GF-D8 (cell line): ENCODE measurements around the gene FLOT1.
"Not testable (repeated sequence)": the region's sequence is repeated elsewhere in the genome, so short reads cannot be mapped to it uniquely, and the experiment has no call there.

ENCODE experiments used
- DNase-seq: peaks from one replicate; lab custom pipeline; 2025; lab: John Stamatoyannopoulos, UW

Gene FLOT1

GRCh38 chr6:30723159-30723842 lies 19.2 kb downstream of the FLOT1 start:
- not testable (repeated sequence) for DNase-seq

DNA sequence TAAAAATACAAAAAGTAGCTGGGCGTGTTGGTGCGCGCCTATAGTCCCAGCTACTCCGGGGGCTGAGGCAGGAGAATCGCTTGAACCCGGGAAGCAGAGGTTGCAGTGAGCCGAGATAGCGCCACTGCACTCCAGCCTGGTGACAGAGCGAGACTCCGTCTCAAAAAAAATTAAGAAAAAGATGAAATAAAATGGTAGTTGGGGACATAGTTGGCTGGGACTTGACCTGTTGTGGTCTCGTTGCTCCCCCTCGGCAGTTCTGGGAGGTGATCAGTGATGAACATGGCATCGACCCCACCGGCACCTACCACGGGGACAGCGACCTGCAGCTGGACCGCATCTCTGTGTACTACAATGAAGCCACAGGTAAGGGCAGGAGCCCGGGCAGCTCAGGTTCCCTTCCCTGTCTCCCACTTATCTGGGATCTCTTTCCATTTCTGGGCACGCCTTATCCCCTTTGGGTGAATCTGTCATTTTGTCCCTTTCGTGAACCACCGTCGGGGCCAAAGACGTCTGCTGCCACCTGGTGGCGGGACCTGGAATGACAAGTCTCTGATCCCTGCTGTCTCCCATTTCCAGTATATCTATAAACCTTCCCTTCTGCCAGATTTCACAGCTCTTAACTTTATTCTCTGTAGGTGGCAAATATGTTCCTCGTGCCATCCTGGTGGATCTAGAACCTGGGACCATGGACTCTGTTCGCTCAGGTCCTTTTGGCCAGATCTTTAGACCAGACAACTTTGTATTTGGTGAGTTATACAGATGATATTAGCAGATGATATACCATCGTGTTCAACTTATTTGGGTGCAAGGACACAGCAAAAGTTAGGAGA lies 20.0 kb downstream of the FLOT1 start:
- peak; percentile 39 for DNase-seq

DNA sequence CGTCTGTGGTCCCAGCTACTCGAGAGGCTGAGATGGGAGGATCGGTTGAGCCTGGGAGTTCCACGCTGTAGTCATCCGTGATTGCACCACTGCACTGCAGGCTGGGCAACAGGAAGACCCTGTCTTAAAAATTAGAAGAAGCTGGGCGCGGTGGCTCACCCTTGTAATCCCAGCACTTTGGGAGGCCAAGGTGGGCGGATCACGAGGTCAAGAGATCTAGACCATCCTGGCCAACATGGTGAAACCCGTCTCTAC lies 20.5 kb downstream of the FLOT1 start:
- not testable (repeated sequence) for DNase-seq

DNA sequence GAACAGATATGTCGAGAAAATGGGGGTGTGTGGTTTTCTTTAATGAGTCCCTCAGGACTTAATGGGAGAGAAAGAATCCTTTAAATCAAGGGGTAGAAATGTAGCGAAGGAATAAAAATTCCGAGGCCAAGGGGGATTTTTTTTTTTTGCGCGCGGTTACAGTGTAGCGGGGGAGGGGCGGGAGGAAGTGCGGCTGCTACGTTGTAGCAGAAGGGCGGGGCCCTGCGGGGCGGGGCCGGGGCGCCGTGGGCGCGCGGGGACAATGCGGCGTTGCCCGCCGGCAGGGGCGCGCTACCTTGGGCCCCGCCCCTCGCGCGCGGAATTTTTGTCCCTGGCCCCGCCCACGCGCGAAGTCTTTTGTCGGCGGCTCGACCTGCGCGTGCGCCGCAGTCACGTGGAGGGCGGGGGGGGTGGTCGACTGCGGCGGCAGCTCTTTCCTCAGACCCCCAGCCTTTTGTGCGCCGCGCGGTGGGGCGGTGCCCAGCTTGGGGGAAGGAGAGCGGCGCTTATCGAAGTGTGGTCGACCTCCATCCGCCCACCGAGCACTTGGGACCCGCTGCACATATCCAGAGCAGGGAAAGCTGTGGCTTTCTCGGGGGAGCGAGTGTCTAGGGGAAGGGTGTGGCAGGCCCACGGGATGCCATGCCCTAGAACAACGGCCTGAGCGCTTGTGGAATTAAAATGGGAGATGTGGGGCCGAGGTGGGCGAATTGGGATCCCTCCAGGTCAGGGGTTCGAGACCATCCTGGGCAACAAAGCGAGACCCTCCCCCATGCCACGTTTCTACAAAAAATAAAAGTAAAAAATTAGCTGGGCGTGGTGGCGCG lies 21.1 kb downstream of the FLOT1 start:
- DNase-seq: peak; percentile 57

GRCh38 chr6:30720738-30721197 lies 21.7 kb downstream of the FLOT1 start:
- DNase-seq: peak; percentile 37

- peak; percentile 95 for DNase-seq
These were observed 22.4 kb downstream of the FLOT1 start, which contains the start of gene TUBB for GRCh38 chr6:30719791-30720737. Gene TUBB (plus strand): TSS chr6:30720352. CDS start chr6:30720507, 155 bp downstream.

DNA sequence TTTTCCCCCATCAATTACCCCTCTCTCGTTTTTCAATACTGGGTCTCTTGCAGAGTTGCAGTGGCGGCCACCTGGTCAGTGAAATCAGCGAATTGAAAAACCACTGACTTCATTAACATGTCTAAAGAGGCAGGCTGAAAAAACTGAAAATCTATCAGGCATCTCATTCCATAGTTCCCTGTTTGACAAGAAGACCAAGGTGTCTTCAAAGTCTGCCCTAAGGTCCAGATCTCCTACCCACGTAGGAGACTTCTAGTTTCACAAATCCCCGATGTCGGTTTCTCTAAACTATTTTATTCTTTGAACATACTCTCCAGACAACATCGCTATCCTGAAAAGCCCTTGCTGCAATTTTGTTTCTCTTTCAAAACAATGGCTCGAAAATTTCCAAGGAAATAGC lies 23.1 kb downstream of the FLOT1 start:
- DNase-seq: no peak

- DNase-seq: not testable (repeated sequence)
These were observed 24.4 kb downstream of the FLOT1 start for GRCh38 chr6:30717845-30718720.

GRCh38 chr6:30717129-30717844 lies 25.2 kb downstream of the FLOT1 start, which contains the start of gene MDC1:
Gene MDC1 (minus strand): TSS chr6:30717281. CDS start chr6:30715175, 2,106 bp downstream.
- peak; percentile 100 for DNase-seq

GRCh38 chr6:30716879-30717128 lies 25.7 kb downstream of the FLOT1 start:
- DNase-seq: no peak

DNA sequence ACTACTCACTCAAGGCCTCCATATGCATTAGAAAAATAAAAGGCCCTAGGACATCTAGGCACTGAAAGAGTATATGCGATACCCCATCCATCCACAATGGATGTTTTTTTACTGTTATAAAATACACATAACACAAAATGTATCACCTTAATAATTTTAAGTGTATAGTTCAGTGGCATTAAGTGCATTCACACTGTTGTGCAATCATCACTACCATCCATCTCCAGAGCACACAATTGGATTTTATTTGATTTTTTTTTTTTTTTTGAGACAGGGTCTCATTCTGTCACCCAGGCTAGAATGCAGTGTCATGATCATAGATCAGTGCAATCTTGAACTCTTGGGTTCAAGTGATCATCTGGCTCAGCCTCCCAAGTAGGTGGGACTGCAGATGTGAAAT lies 28.2 kb downstream of the FLOT1 start:
- no peak for DNase-seq

GRCh38 chr6:30712441-30712945 lies 30.0 kb downstream of the FLOT1 start:
- DNase-seq: no peak

DNA sequence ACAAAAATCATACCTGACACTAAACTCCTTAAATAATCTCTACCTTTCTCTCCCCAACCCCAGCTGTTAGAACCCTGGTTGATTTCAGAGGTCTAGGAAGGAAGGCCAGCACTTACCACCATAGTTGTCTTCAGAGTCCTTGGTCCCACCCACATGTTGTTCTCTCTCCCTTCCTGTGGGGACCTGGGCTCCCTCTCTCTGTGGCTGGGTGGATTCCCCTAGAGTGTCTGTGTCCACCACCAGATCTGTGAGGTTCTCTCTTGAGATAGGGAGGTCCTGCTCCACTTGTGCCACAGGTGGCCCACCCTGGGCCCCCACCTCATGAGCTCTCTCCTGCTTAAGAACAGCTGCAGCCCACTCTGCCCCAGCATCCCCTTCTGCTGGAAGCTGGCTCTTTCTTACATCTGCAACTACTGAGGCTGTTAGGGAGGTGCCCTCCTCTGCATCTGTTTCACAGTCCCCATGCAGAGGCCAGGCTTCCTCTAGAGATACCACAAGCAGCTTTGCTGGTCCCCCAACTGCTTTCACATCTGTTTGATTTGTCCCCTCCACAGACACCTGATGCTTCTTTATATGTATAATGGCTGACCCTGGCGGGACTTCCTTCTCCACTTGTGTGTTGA lies 30.6 kb downstream of the FLOT1 start:
- no peak for DNase-seq

- no peak for DNase-seq
These were observed 33.2 kb downstream of the FLOT1 start for GRCh38 chr6:30709101-30709868.

DNA sequence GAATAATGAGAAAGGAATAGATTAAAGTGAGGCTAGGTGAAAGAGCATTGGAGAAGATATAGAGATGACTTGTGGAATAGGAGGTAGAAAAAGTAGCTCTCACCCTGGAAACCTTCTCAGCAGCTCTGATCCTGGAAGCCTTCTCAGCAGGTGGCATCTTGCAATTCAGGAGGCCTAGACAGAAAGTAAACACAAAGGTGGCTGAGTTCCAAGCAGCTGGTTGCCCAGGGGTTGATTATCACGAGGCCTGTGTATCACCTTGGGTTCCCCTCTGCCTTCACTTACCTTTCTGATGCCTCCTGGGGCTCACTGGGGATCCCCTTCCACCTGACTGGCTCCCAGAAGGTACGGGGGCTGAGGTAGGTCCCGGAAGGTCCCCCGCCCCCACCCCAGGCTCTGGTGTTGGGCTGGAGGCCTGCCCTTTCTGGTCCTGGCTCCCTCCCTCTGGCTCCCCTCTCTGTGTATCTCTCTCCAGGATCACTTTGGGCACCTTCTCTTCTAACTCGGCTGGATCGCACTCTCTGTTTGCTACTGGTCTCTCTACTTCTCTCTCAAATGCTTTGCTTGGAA lies 35.1 kb downstream of the FLOT1 start:
- no peak for DNase-seq

- no peak for DNase-seq
These were observed 36.9 kb downstream of the FLOT1 start for GRCh38 chr6:30705620-30706019.

- DNase-seq: no peak
These were observed 38.7 kb downstream of the FLOT1 start for GRCh38 chr6:30703821-30704220.

- DNase-seq: no peak
These were observed 39.5 kb downstream of the FLOT1 start for GRCh38 chr6:30703011-30703410.
